Small intestine (tissue), 7 donors: ENCODE data around the gene LHFPL3. TPM values are rescaled to one million over a fixed set of nuclear protein-coding genes. Genes with fewer than 3 reads are reported as not detected.
A peak's percentile ranks its signal among the peaks of the same experiment; 100 is the strongest.

ENCODE experiments used
- DNase-seq, 2 donors: peaks; one replicate each; pipeline versions ENCODE4 v3.0.0 to v3.0.0-alpha.2; 2013
- FAIRE-seq: peaks from 2 replicates; lab custom pipeline; 2012; peaks lifted over from hg19 to GRCh38; lab: Jason Lieb, UNC
- H3K27ac ChIP-seq, 3 donors: one replicate each; pipeline ENCODE4 v1.5.1; 2013; ENCODE audit warnings: low read length in 2 of 3, mild to moderate bottlenecking in 2 of 3, control low read depth in 1 of 3, inconsistent platforms in 1 of 3, low read depth in 1 of 3, moderate library complexity in 1 of 3
- H3K27me3 ChIP-seq, 3 donors: one replicate each; pipeline ENCODE4 v1.6.1; 2013; ENCODE audit warnings: low read length in 3 of 3, inconsistent platforms in 1 of 3; ENCODE audit not compliant: control insufficient read depth in 3 of 3, insufficient read depth in 3 of 3
- H3K36me3 ChIP-seq, 3 donors: one replicate each; pipeline ENCODE4 v1.6.1; 2013; ENCODE audit warnings: low read length in 3 of 3, inconsistent platforms in 1 of 3, low read depth in 1 of 3, mild to moderate bottlenecking in 1 of 3, moderate library complexity in 1 of 3; ENCODE audit not compliant: control insufficient read depth in 3 of 3, insufficient read depth in 2 of 3
- H3K4me1 ChIP-seq, 3 donors: one replicate each; pipeline ENCODE4 v1.6.1; 2013; ENCODE audit warnings: low read length in 2 of 3, inconsistent platforms in 1 of 3, low read depth in 1 of 3, mild to moderate bottlenecking in 1 of 3, moderate library complexity in 1 of 3; ENCODE audit not compliant: control insufficient read depth in 3 of 3, insufficient read depth in 2 of 3
- H3K4me3 ChIP-seq, 3 donors: one replicate each; pipeline ENCODE4 v1.5.1; 2013; ENCODE audit warnings: low read length in 3 of 3, control low read depth in 1 of 3, inconsistent platforms in 1 of 3, low read depth in 1 of 3, mild to moderate bottlenecking in 1 of 3, moderate library complexity in 1 of 3
- H3K9me3 ChIP-seq, 2 donors: one replicate each; pipeline ENCODE4 v1.6.1; 2013; ENCODE audit warnings: low read depth in 1 of 2, low read length in 1 of 2; ENCODE audit not compliant: control insufficient read depth in 2 of 2, insufficient read depth in 1 of 2
- WGBS, 3 donors: extraction: QIAGEN DNeasy Blood & Tissue Kit; methylation state at CpG; one replicate each; pipeline ENCODE4 v1.1.7; 2013; 5-methylcytosine and 5-hydroxymethylcytosine counted together
- polyA plus RNA-seq, 4 donors: library from polyadenylated mRNA; stranded (reverse) in 3 of 4; unstranded in 1 of 4; fragments of 200-250 nt in 3 of 4; fragments of 120-200 nt in 1 of 4; gene quantifications; one replicate each; pipeline versions ENCODE4 v1.2.1 to v1.2.3, GENCODE V29; 2013
- donor health status: healthy with polysubstance abuse.
- donor health status: control.
- donor health status: control.
- donor health status: Bipolar disorder and iron deficiency.
- donor health status: healthy.

The LHFPL3 gene
- polyA plus RNA-seq, 4 donors = 0.12 to 10.4 TPM; not detected in 2

- no peaks in the 10 kb centered on the region for H3K36me3 ChIP-seq
- FAIRE-seq (no peak), DNase-seq (no peak)
- peaks cover 0 to 5% of the 10 kb centered on the region in 2 donors for H3K9me3 ChIP-seq
- H3K4me3 ChIP-seq = no peak overlapping the region
- H3K27ac ChIP-seq = peak overlapping the region in 1 of 3 donors; percentile 72
- 69 to 84% (median 77%) methylated on average over 7 of the region's 7 CpGs for WGBS, 3 donors
- no peaks in the 10 kb centered on the region for H3K27me3 ChIP-seq
- peaks cover 0 to under 1% (median under 1%) of the 10 kb centered on the region in 3 donors for H3K4me1 ChIP-seq
Observed at GRCh38 chr7:104951546-104951945, 623.1 kb downstream of the LHFPL3 start.

GRCh38 chr7:104955276-104955675 is 626.9 kb downstream of the LHFPL3 start:
- DNase-seq (no peak), FAIRE-seq (no peak)
- no peaks in the 10 kb centered on the region for H3K36me3 ChIP-seq
- H3K27ac ChIP-seq = no peak overlapping the region
- no peak overlapping the region for H3K4me3 ChIP-seq
- peaks cover 2 to 12% (median 3%) of the 10 kb centered on the region in 3 donors for H3K4me1 ChIP-seq
- 91 to 95% (median 93%) methylated on average over 2 of the region's 2 CpGs for WGBS, 3 donors
- peaks cover 0 to 5% of the 10 kb centered on the region in 2 donors for H3K9me3 ChIP-seq
- no peaks in the 10 kb centered on the region for H3K27me3 ChIP-seq

Other genes starting within 250 kb of the LHFPL3 start
- gene ORC5, start 120.6 kb upstream of the LHFPL3 start, polyA plus RNA-seq = 10 to 100 TPM in 2 of 4 donors, 1 to 10 TPM in 2; 3.8 to 18.4 (median 8.6) TPM